D721Med (cell line): ENCODE results near the gene CSNK1A1.

ENCODE experiments used
- DNase-seq: peaks from one replicate; pipeline ENCODE4 v3.0.0; 2011; ENCODE audit warnings: low spot score; ENCODE audit not compliant: insufficient read length
- FAIRE-seq: peaks from 2 replicates; lab custom pipeline; 2011; peaks lifted over from hg19 to GRCh38; lab: Jason Lieb, UNC
- CTCF ChIP-seq: IDR thresholded peaks from 2 replicates; pipeline ENCODE4 v1.5.1; 2012; ENCODE audit warnings: mild to moderate bottlenecking, control low read depth; ENCODE audit not compliant: insufficient read depth; ENCODE audit errors: missing control alignments

CSNK1A1 gene

DNA sequence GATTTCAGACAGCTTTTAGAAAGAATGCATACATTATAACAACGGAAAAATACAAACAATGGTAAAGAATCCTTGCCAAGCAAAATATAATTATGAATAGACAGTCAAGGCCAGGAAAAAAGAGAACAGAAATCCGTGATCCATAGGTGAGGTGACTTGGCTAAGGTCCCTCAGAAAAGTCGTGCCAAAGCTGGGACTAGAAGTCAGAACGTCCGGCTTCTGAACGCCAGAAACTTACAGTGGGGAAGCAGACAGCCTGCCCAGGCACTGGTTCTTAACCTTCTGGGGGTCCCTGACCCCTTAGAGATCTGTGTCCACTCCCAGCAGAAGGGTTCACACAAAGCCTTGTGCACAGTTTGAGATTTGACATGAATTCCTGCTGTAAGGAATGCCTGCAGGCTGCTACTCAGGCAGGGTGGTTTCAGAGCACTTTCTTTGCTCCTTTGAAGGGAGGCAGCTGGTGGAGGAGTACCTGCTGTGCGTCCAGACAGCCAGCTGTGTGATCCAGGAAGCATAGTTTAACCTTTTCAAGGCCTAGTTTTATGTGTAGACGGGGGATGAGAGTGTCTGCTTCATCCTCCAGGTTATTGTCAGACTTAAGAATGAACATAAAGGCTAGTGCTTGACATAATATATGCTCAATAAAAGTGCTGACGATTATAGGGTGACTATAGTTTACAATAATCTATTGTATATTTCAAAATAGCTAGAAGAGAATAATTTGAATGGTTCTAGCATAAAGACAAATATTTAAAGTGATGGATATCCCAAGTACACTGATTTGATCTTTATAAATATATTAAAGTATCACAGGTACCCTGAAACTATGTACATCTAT, 30.9 kb upstream of the CSNK1A1 start:
- no peak for DNase-seq
- TF ChIP-seq CTCF = no peak
- FAIRE-seq = no peak

DNA sequence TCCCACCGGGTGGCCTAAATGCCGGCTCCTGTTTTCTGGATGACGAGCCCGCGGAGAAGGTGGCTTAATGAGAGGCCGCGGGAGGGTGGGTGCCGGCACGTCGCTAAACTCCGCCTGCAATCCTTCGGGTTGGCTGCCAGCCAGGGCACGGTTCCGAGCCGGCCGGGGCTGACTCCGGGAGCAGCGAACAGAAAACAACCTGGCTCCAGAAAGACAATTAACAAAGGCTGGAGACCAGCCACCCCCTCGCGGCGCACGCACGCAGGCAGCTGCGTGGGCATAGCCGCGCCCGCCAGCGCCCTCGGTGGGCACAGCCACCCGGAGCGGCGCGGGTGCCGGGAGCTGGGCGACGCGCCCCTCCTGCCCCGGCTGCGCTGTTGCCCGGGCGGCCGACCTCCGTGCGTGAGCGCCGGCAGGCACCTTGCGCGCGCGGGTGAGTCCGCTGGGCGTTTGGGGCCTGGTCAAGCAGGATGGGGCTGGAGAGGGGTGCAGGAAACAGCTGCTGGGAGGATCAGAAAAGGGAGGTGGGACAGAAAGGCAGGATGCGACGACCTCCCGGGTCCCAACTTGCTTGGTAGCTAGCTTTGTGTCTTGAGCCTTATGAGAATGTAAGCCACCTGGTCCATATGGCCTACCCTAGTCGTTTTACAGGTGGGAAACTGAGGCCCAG, 30.1 kb upstream of the CSNK1A1 start, which contains the start of gene ARHGEF37:
TSS of gene ARHGEF37 (plus strand) at position 307 of the 670 bp plus-strand sequence. CDS start 16,272 bp downstream, outside the sequence.
- no peak for FAIRE-seq
- no peak for TF ChIP-seq CTCF

DNA sequence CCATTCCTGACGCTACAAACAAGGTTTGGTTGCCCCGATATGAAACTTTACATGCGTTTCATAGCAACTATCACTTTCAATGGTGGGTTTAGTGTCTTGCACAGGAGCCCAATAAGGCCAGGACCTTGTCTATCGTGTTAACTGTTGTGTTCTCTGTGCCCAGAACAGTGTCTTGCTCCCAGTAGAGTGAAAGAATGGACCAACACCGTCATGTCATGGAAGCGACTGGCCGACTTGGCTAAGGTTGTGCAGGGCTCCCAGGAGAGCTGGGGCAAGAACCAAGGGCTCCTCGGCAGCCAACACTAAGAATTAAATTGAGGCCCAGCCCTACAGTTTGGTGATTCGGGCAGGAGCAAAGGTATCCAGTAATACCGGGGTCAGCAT, 29.6 kb upstream of the CSNK1A1 start:
- DNase-seq = no peak
- TF ChIP-seq CTCF = no peak
- FAIRE-seq = no peak

More for the DNA sequence above, 30.1 kb upstream of the CSNK1A1 start, which contains the start of gene ARHGEF37:
- no peak for DNase-seq

- FAIRE-seq = no peak
- TF ChIP-seq CTCF = no peak
- no peak for DNase-seq
Observed at GRCh38 chr5:149578896-149579295, 27.7 kb upstream of the CSNK1A1 start.

DNA sequence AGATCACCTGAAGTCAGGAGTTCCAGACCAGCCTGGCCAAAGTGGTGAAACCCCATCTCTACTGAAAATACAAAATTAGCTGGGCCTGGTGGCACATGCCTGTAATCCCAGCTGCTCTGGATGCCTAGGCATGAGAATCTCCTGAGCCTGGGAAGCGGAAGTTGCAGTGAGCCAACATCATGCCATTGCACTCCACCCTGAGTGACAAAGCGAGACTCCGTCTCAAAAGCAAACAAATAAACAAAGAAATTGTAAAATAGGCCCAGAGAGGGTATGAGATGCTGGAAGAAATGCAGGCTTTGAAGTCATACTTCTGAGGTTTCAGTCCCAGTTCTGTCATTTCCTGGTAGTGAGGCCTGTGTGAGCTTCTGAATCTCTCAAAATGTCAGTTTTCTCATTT, 24.8 kb upstream of the CSNK1A1 start:
- DNase-seq (no peak), FAIRE-seq (no peak)
- TF ChIP-seq CTCF = no peak

DNA sequence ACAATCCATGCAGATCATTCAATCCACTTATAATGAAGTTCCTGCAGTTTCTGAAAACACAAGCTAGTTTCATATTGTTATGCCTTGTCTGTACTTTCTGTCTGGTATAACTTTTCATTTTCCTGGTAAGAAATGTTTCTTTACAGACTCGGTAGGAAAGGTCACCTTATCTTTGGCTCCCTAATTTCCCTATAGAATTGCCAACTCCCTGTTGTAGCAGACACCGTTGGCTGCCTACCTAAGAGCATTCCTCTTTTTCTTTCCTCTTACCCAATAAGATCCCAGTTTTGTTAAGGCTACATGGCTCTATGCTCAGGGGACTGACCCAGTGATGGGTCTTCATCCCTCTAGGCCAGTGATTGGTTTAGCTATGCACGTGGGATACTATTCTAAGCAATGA, 23.9 kb upstream of the CSNK1A1 start:
- TF ChIP-seq CTCF = no peak
- FAIRE-seq (no peak), DNase-seq (no peak)
